Measurements from ENCODE around the gene OR4P4. TPM values are rescaled to one million over a fixed set of nuclear protein-coding genes. Genes with fewer than 3 reads are reported as not detected.

The OR4P4 gene
- total RNA-seq, result not detected
- long read RNA-seq, result 0 reads

DNA sequence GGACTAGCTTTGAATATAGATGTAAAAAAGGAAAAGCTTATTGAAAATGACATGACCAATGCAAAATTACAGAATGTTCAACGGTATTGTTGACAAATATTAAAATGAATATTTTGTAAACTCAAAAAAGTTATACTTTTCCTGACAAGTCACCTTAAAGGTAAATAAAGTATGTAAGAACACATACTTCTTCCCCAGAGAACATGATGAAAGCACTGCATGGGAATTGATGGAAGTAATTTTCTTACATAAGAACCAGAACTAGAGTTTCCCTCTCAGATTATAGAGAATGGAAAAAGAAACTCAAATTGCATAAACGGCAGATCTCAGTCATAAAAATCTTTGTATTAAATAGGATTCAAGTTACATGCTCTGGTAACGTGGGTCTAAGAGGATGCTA is at the start of gene OR4P4:
Gene OR4P4 (plus strand): TSS at position 301 of the 400 bp plus-strand sequence.
- DNase-seq, result no peak
- no peak for ATAC-seq
- Histone ChIP-seq H3K4me3 (no peak within 1 kb of the TSS), H3K9me3 (peaks cover 5% of the 10 kb centered on the region), H3K27me3 (no peaks in the 10 kb centered on the region), H3K36me3 (no peaks in the 10 kb centered on the region), H3K4me1 (no peaks in the 10 kb centered on the region), H3K27ac (no peak within 1 kb of the TSS)
- intact Hi-C loops (cut with DNase I), result no loop called here
- TF ChIP-seq, protein P1, sequence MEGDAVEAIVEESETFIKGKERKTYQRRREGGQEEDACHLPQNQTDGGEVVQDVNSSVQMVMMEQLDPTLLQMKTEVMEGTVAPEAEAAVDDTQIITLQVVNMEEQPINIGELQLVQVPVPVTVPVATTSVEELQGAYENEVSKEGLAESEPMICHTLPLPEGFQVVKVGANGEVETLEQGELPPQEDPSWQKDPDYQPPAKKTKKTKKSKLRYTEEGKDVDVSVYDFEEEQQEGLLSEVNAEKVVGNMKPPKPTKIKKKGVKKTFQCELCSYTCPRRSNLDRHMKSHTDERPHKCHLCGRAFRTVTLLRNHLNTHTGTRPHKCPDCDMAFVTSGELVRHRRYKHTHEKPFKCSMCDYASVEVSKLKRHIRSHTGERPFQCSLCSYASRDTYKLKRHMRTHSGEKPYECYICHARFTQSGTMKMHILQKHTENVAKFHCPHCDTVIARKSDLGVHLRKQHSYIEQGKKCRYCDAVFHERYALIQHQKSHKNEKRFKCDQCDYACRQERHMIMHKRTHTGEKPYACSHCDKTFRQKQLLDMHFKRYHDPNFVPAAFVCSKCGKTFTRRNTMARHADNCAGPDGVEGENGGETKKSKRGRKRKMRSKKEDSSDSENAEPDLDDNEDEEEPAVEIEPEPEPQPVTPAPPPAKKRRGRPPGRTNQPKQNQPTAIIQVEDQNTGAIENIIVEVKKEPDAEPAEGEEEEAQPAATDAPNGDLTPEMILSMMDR (IDR thresholded peaks at IDR 0.05), result no peak

DNA sequence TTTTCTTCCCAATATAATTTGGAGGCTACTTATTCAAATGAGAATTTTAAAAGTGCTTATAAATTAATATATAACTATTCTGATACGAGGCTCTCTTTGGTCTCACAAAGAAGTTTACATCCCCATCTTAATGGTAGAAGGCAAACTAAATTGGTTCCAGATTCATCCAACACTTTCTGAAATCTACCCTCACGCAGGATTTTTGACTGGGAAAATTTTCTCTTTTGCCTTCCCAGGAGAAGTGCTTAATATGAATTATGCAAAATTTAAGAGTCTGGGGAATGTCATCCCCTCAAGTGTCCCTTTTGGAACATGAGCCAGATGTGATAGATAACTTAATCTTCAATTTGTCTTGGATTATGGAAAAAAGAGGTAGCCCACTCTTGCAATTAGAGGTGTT is 27.4 kb upstream of the OR4P4 start, which contains the start of gene OR4C11:
Gene OR4C11 (minus strand): TSS at position 101 of the 400 bp plus-strand sequence. CDS start 3,272 bp downstream, outside the sequence.
- Histone ChIP-seq H3K9me3 (no peaks in the 10 kb centered on the region), H3K4me3 (no peak within 1 kb of the TSS), H3K27ac (no peak within 1 kb of the TSS), H3K4me1 (no peaks in the 10 kb centered on the region), H3K36me3 (no peaks in the 10 kb centered on the region), H3K27me3 (no peaks in the 10 kb centered on the region)
- TF ChIP-seq, protein P1 (IDR thresholded peaks at IDR 0.05), result no peak
- no peak for ATAC-seq
- no peak for DNase-seq
- intact Hi-C loops (cut with DNase I), result no loop called here

DNA sequence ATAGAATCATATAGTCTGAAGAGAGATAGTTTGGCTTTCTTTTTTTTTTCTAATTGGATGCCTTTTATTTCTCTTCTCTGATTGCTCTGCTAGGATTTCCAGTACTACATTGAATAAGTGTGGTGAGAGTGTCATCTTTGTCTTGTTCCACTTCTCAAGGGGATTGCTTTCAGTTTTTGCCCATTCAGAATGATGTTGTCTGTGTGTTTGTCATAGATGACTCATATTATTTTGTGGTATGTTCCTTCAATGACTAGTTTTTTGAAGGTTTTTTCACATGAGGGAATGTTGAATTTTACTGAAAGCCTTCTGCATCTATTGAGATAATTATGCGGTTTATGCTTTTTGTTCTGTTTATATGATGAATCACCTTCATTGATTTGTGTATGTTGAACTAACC is 10.4 kb upstream of the OR4P4 start:
- ATAC-seq, result no peak
- intact Hi-C loops (cut with DNase I), result no loop called here

DNA sequence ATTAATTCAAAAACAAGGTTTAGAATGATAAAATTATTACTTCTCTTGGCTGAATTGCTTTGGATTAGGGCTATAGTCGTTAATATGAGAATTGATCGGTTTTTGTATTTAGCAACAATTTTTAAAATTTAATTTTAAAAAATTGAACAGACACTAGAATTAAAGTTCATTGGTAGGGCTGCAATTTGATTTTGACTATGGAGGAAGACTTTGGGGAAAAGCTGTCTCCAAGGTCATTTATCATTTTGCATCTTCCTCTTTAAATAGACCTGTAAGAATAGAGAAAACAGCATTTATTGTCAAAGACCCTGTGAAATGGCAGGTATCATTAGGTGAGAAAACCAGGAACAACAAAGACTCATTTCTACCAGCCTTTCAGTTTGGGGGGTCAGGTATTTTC is 13.1 kb downstream of the OR4P4 start, which contains the start of gene OR4S2:
Gene OR4S2 (plus strand): TSS at position 301 of the 400 bp plus-strand sequence. CDS start 2,577 bp downstream, outside the sequence.
- no peaks in the 10 kb centered on the region for H3K4me1 ChIP-seq
- no peaks in the 10 kb centered on the region for H3K27me3 ChIP-seq
- no peak within 1 kb of the TSS for H3K4me3 ChIP-seq
- H3K9me3 ChIP-seq, result no peaks in the 10 kb centered on the region
- intact Hi-C loops (cut with DNase I), result no loop called here
- H3K27ac ChIP-seq, result no peak within 1 kb of the TSS
- DNase-seq, result no peak
- no peak for ATAC-seq
- TF ChIP-seq, protein P1 (IDR thresholded peaks at IDR 0.05), result no peak
- no peaks in the 10 kb centered on the region for H3K36me3 ChIP-seq

More for the DNA sequence above, 10.4 kb upstream of the OR4P4 start:
- Histone ChIP-seq H3K9me3 (peaks cover 6% of the 10 kb centered on the region), H3K27me3 (no peaks in the 10 kb centered on the region), H3K36me3 (no peaks in the 10 kb centered on the region), H3K27ac (no peak overlapping the region), H3K4me1 (no peaks in the 10 kb centered on the region), H3K4me3 (no peak overlapping the region)
- TF ChIP-seq, protein P1 (IDR thresholded peaks at IDR 0.05), result no peak
- no peak for DNase-seq

DNA sequence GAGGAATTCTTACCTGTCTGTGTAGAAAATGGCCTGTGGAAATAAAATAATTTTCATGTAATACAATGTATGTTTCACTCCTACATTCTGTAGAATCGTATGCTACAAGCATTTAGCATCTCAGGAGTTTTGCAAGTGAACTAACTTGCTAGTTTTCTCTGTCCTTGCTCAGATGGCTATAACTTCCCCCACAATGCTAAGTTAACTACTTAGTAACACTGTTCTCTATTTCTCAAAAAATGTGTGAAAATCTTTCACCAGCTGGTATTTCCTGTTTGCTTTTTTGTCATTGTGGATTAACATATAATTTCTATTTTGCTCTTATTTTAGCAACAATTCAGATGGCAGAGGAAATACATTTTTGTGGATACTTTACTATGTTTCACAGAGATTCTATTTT is 17.6 kb downstream of the OR4P4 start:
- no peaks in the 10 kb centered on the region for H3K9me3 ChIP-seq

More for the DNA sequence above, 17.6 kb downstream of the OR4P4 start:
- H3K4me3 ChIP-seq, result no peak overlapping the region
- H3K36me3 ChIP-seq, result no peaks in the 10 kb centered on the region
- no peaks in the 10 kb centered on the region for H3K27me3 ChIP-seq
- no peak overlapping the region for H3K27ac ChIP-seq
- DNase-seq, result no peak
- ATAC-seq, result no peak
- TF ChIP-seq, protein P1 (IDR thresholded peaks at IDR 0.05), result no peak
- intact Hi-C loops (cut with DNase I), result no loop called here
- no peaks in the 10 kb centered on the region for H3K4me1 ChIP-seq
